OCI-LY3 (cell line): ENCODE results near the gene ADIG.

ENCODE experiments used
- CTCF ChIP-seq: fragments of 200-600, 300-600 bp; sonication (generic); IDR thresholded peaks from 2 replicates; pipeline ENCODE4 v1.5.1; 2014; ENCODE audit warnings: antibody characterized with exemption, low read length, low read depth
- EZH2phosphoT487 ChIP-seq: fragments of 200-600 bp; shearing (Covaris generic); IDR thresholded peaks from 2 replicates; pipeline ENCODE4 v1.6.1; 2018; ENCODE audit warnings: antibody characterized with exemption, mixed run types, low read depth

- TF ChIP-seq CTCF (no peak), EZH2phosphoT487 (no peak)
These were observed 50.4 kb downstream of the ADIG start for GRCh38 chr20:38631155-38632022.
